GM18909 (cell line): ENCODE results near the gene TP73.
"Not testable (repeated sequence)": the region's sequence is repeated elsewhere in the genome, so short reads cannot be mapped to it uniquely, and the experiment has no call there.

Experiments used
- ATAC-seq: cut with Tn5 transposase; IDR thresholded peaks from one replicate; pipeline ENCODE4 v1.9.1; 2021; ENCODE audit warnings: mild to moderate bottlenecking; ENCODE audit not compliant: unreplicated experiment, poor library complexity

TP73 gene

GRCh38 chr1:3717715-3718601 is 65.6 kb downstream of the TP73 start:
- ATAC-seq: no peak

- no peak for ATAC-seq
Observed at GRCh38 chr1:3718764-3719163, 66.4 kb downstream of the TP73 start.

GRCh38 chr1:3721955-3722465 is 69.7 kb downstream of the TP73 start:
- ATAC-seq: no peak

- no peak for ATAC-seq
Observed at GRCh38 chr1:3722846-3723245, 70.5 kb downstream of the TP73 start.

- not testable (repeated sequence) for ATAC-seq
Observed at GRCh38 chr1:3724416-3725030, 72.2 kb downstream of the TP73 start.

- ATAC-seq: no peak
Observed at GRCh38 chr1:3725366-3725765, 73.0 kb downstream of the TP73 start.

GRCh38 chr1:3727042-3727824 is 74.9 kb downstream of the TP73 start:
- no peak for ATAC-seq

- ATAC-seq: no peak
Observed at GRCh38 chr1:3727825-3728776, 75.8 kb downstream of the TP73 start.

GRCh38 chr1:3729594-3730542 is 77.6 kb downstream of the TP73 start:
- ATAC-seq: no peak

- ATAC-seq: no peak
Observed at GRCh38 chr1:3730543-3731247, 78.4 kb downstream of the TP73 start.

- ATAC-seq: no peak
Observed at GRCh38 chr1:3731583-3732433, 79.5 kb downstream of the TP73 start.

- ATAC-seq: no peak
Observed at GRCh38 chr1:3732434-3733093, 80.2 kb downstream of the TP73 start.

GRCh38 chr1:3733094-3733882 is 81.0 kb downstream of the TP73 start:
- ATAC-seq: no peak

GRCh38 chr1:3733883-3734589 is 81.7 kb downstream of the TP73 start:
- no peak for ATAC-seq

- ATAC-seq: no peak
Observed at GRCh38 chr1:3734602-3735001, 82.3 kb downstream of the TP73 start.
